Measurements from ENCODE around the gene COL4A1.

The COL4A1 gene

GRCh38 chr13:110275931-110276552 lies 30.9 kb downstream of the COL4A1 start:
- DNase-seq = no peak

- DNase-seq = no peak
Observed at GRCh38 chr13:110274687-110275086, 32.3 kb downstream of the COL4A1 start.

- no peak for DNase-seq
Observed at GRCh38 chr13:110273254-110273653, 33.7 kb downstream of the COL4A1 start.

GRCh38 chr13:110272651-110273050 lies 34.3 kb downstream of the COL4A1 start:
- DNase-seq = no peak

GRCh38 chr13:110272227-110272626 lies 34.7 kb downstream of the COL4A1 start:
- no peak for DNase-seq

GRCh38 chr13:110271313-110271712 lies 35.6 kb downstream of the COL4A1 start:
- DNase-seq = no peak

GRCh38 chr13:110270507-110270906 lies 36.5 kb downstream of the COL4A1 start:
- DNase-seq = no peak

- no peak for DNase-seq
Observed at GRCh38 chr13:110269509-110270185, 37.3 kb downstream of the COL4A1 start.

GRCh38 chr13:110268576-110269185 lies 38.3 kb downstream of the COL4A1 start:
- DNase-seq = no peak

- no peak for DNase-seq
Observed at GRCh38 chr13:110268061-110268460, 38.9 kb downstream of the COL4A1 start.

- no peak for DNase-seq
Observed at GRCh38 chr13:110266983-110267382, 40.0 kb downstream of the COL4A1 start.

- no peak for DNase-seq
Observed at GRCh38 chr13:110266431-110266809, 40.5 kb downstream of the COL4A1 start.

GRCh38 chr13:110265682-110266430 lies 41.1 kb downstream of the COL4A1 start:
- DNase-seq = no peak

- DNase-seq = no peak
Observed at GRCh38 chr13:110265341-110265681, 41.6 kb downstream of the COL4A1 start.

- DNase-seq = no peak
Observed at GRCh38 chr13:110264685-110265275, 42.2 kb downstream of the COL4A1 start.

GRCh38 chr13:110263888-110264287 lies 43.1 kb downstream of the COL4A1 start:
- DNase-seq = no peak

GRCh38 chr13:110263404-110263803 lies 43.6 kb downstream of the COL4A1 start:
- no peak for DNase-seq

- peak; percentile 42 for DNase-seq
Observed at GRCh38 chr13:110262508-110263291, 44.3 kb downstream of the COL4A1 start.

GRCh38 chr13:110262082-110262436 lies 44.9 kb downstream of the COL4A1 start:
- DNase-seq = peak; percentile 41

- DNase-seq = no peak
Observed at GRCh38 chr13:110261166-110262081, 45.5 kb downstream of the COL4A1 start.

- DNase-seq = no peak
Observed at GRCh38 chr13:110259651-110260050, 47.3 kb downstream of the COL4A1 start.
